Type B pancreatic cell (in vitro differentiated cells): Measurements from ENCODE around the gene DPY19L3. TPM values are rescaled to one million over a fixed set of nuclear protein-coding genes. Genes with fewer than 3 reads are reported as not detected.

ENCODE experiments used
- DNase-seq: peaks from one replicate; pipeline ENCODE4 v3.0.0; 2021; ENCODE audit warnings: mixed read lengths; ENCODE audit not compliant: unreplicated experiment; ENCODE audit errors: extremely low spot score
- H3K27ac Mint-ChIP-seq: 2 replicates; pipeline ENCODE4 v1.8.0; 2021; ENCODE audit warnings: mild to moderate bottlenecking, mixed read lengths
- H3K27me3 Mint-ChIP-seq: 2 replicates; pipeline ENCODE4 v1.8.0; 2021; ENCODE audit warnings: mixed read lengths
- H3K36me3 Mint-ChIP-seq: 2 replicates; pipeline ENCODE4 v1.8.0; 2021; ENCODE audit warnings: mixed read lengths
- H3K4me1 Mint-ChIP-seq: one replicate; pipeline ENCODE4 v1.8.0; 2021; ENCODE audit warnings: mixed read lengths; ENCODE audit not compliant: unreplicated experiment
- H3K4me3 Mint-ChIP-seq: 2 replicates; pipeline ENCODE4 v1.8.0; 2021; ENCODE audit warnings: mild to moderate bottlenecking, mixed read lengths
- H3K9me3 Mint-ChIP-seq: 2 replicates; pipeline ENCODE4 v1.8.0; 2021; ENCODE audit warnings: mixed read lengths
- total RNA-seq: library from RNA; stranded (reverse); gene quantifications from 2 replicates; pipeline ENCODE4 v1.2.1, GENCODE V29; 2021; ENCODE audit warnings: low replicate concordance
- TF ChIP-seq, protein P1 (sequence below): fragments of 200-600 bp; sonication (generic); conservative IDR thresholded peaks from 2 replicates; pipeline ENCODE4 v1.5.0; 2021; ENCODE audit warnings: antibody characterized with exemption, mild to moderate bottlenecking

The DPY19L3 gene
- total RNA-seq, 1 donor from 2014 or later = 75.2 TPM

GRCh38 chr19:32397671-32398101 is 7.9 kb upstream of the DPY19L3 start:
- Mint-ChIP-seq H3K36me3 (no peaks in the 10 kb centered on the region), H3K27me3 (no peaks in the 10 kb centered on the region), H3K4me1 (peaks cover 19% of the 10 kb centered on the region), H3K9me3 (no peaks in the 10 kb centered on the region), H3K4me3 (peak overlapping the region; percentile 24), H3K27ac (peak overlapping the region; percentile 73)
- TF ChIP-seq, protein P1, sequence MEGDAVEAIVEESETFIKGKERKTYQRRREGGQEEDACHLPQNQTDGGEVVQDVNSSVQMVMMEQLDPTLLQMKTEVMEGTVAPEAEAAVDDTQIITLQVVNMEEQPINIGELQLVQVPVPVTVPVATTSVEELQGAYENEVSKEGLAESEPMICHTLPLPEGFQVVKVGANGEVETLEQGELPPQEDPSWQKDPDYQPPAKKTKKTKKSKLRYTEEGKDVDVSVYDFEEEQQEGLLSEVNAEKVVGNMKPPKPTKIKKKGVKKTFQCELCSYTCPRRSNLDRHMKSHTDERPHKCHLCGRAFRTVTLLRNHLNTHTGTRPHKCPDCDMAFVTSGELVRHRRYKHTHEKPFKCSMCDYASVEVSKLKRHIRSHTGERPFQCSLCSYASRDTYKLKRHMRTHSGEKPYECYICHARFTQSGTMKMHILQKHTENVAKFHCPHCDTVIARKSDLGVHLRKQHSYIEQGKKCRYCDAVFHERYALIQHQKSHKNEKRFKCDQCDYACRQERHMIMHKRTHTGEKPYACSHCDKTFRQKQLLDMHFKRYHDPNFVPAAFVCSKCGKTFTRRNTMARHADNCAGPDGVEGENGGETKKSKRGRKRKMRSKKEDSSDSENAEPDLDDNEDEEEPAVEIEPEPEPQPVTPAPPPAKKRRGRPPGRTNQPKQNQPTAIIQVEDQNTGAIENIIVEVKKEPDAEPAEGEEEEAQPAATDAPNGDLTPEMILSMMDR = no peak
- no peak for DNase-seq

DNA sequence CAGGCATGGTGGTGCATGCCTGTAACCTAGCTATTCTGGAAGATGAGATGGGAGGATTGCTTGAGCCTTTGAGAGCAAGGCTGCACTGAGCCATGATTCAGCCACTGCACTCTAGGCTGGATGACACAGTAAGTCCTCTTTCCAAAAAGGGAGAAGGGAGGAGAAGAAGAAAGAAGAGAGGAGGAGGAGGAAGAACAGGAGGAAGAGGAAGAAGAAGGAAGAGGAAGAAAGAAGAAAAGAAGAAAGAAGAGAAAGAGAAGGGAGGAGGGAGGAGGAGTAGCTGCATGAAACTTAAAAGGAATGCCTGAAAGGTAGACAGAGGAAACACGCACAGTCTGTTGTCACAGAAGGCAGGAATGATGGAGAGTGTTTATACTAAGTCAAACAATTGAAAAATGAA is 3.6 kb upstream of the DPY19L3 start:
- peak overlapping the region; percentile 53 for H3K4me3 Mint-ChIP-seq
- peaks cover 26% of the 10 kb centered on the region for H3K4me1 Mint-ChIP-seq
- H3K27ac Mint-ChIP-seq = peak overlapping the region; percentile 36
- H3K9me3 Mint-ChIP-seq = no peaks in the 10 kb centered on the region
- no peaks in the 10 kb centered on the region for H3K27me3 Mint-ChIP-seq
- H3K36me3 Mint-ChIP-seq = no peaks in the 10 kb centered on the region
- no peak for DNase-seq
- TF ChIP-seq, protein P1 = no peak

DNA sequence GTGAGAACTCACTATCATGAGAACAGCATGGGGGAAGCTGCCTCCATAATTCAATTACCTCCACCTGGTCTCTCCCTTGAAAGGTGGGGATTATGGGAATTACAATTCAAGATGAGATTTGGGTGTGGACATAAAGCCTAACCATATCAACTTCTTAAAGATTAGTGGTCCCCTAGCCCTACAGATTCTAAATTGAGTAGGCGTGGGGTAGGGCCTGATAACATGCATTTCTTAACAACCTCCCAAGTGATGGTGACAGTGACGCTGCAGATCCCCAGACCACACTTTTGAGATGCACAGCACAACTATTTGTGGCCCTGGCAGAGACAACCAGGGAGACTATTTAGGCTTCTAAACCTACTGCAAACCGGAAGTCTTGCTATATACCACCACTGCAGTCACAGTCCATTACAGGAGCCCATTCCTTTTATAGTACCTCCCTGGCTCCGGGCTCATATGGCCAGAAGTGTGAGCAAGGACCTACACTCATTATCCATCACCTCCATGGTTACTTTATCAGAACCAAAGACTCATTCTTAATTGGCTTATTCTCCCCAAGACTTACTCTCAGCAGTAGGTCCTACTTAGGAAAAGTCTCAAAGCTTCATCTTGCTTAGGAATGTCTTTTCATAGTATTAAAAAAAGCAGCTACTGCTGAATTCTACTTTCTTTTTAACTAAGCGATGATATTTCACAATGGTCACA is 2.1 kb upstream of the DPY19L3 start:
- TF ChIP-seq, protein P1 = no peak
- H3K27ac Mint-ChIP-seq = peak overlapping the region; percentile 90
- no peaks in the 10 kb centered on the region for H3K27me3 Mint-ChIP-seq
- H3K36me3 Mint-ChIP-seq = peaks cover 11% of the 10 kb centered on the region
- peak overlapping the region; percentile 91 for H3K4me3 Mint-ChIP-seq
- no peaks in the 10 kb centered on the region for H3K9me3 Mint-ChIP-seq
- DNase-seq = no peak
- peaks cover 30% of the 10 kb centered on the region for H3K4me1 Mint-ChIP-seq

DNA sequence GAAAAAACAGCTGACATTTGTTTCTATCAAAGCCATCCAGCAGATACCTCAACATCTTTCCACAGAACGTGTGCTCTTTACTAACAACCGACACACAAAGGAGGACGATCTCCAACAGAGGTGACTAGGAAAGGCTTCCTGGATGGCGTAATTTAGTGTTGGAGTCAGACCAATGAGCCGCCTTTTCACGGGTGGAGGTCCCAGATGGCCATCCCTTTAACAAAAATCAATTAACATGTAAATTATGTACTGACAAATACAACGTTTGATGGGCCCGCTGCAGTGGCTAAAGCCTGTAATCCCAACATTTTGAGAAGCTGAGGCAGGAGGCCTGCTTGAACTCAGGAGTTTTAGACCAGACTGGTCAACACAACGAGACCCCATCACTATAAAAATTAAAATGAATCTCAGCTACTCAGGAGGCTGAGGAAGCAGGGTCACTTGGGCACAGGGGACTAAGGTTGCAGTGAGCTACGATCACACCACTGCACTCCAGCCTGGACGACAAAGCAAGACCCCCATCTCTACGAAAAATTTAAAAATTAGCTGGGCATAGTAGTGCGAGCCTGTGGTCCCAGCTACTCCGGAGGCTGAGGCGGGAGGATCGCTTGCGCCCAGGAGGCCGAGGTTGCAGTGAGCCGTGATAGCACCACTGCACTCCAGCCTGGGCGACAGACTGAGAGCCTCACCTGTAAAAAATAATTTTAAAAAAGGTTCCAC is 1.2 kb upstream of the DPY19L3 start:
- Mint-ChIP-seq H3K27ac (peak overlapping the region; percentile 90), H3K27me3 (no peaks in the 10 kb centered on the region), H3K4me3 (peak overlapping the region; percentile 91), H3K9me3 (no peaks in the 10 kb centered on the region), H3K4me1 (peaks cover 31% of the 10 kb centered on the region), H3K36me3 (peaks cover 20% of the 10 kb centered on the region)
- TF ChIP-seq, protein P1 = no peak
- DNase-seq = no peak

- H3K9me3 Mint-ChIP-seq = no peaks in the 10 kb centered on the region
- TF ChIP-seq, protein P1 = no peak
- peak overlapping the region; percentile 90 for H3K27ac Mint-ChIP-seq
- peak overlapping the region; percentile 91 for H3K4me3 Mint-ChIP-seq
- H3K27me3 Mint-ChIP-seq = no peaks in the 10 kb centered on the region
- peak; percentile 71 for DNase-seq
- H3K36me3 Mint-ChIP-seq = peaks cover 25% of the 10 kb centered on the region
- H3K4me1 Mint-ChIP-seq = peaks cover 31% of the 10 kb centered on the region
These were observed 588 bp upstream of the DPY19L3 start for GRCh38 chr19:32404933-32405430.
